ENCODE data around the gene WDR87. TPM values are rescaled to one million over a fixed set of nuclear protein-coding genes. Genes with fewer than 3 reads are reported as not detected.

Gene WDR87
- polyA plus RNA-seq, 4 donors, result 0.01 TPM; not detected in 3

DNA sequence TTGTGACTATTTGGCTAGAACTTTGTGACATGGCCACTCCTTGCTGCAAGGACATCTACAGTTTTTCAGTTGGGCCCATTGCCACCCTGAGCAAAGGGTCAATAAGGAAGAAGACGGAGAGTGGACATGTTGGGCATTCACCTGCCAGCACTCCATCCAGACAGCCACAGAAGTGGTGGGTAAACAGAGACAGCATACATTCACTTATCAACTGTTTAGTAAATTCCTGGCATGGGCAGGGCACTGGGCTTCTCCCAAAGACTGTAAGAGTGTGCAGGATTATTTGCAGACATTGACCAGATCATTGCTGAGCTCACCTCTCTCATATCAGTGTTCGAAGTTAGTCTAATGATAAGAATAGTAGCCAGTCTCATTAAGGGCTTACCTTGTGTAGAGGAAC lies 29.8 kb upstream of the WDR87 start:
- FAIRE-seq, result no peak
- peak overlapping the region; percentile 84 to 95 (median 93) for H3K27ac ChIP-seq (ENCODE audit: low read depth in 1 of 3, low read length in 2 of 3)
- DNase-seq, result peak; percentile 80 to 97

DNA sequence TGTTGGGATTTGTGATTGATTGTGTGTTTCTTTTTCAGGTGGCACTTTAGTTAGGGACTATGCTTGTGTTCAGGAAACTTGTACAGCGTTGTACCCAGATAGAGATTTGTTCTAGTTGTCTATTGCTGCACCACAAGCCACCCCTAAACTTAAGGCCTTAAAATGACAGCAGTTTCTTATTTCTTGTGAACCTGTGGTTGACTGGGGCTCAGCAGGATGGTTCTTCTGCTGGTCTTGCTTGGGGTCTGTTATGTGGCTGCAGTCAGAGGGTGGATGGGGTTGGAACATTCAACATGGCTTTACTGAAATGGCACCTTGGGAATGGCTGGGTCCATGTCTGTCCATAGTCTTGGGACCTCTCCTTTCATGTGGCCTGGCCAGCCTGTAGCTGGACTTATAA lies 28.9 kb upstream of the WDR87 start:
- no peaks in the 10 kb centered on the region for H3K27me3 ChIP-seq (ENCODE audit: control insufficient read depth in 3 of 3, insufficient read depth in 3 of 3, low read length in 3 of 3)
- H3K27ac ChIP-seq (ENCODE audit: low read depth in 1 of 3, low read length in 2 of 3), result peak overlapping the region; percentile 84 to 95 (median 93)
- peaks cover 7 to 82% (median 10%) of the 10 kb centered on the region in 3 donors for H3K4me1 ChIP-seq (ENCODE audit: control insufficient read depth in 3 of 3, insufficient read depth in 2 of 3, low read depth in 1 of 3, low read length in 2 of 3)
- H3K4me3 ChIP-seq (ENCODE audit: low read depth in 1 of 3, low read length in 3 of 3), result peak overlapping the region in 1 of 3 donors; percentile 7
- FAIRE-seq (no peak), DNase-seq (no peak)
- H3K36me3 ChIP-seq (ENCODE audit: control insufficient read depth in 3 of 3, insufficient read depth in 2 of 3, low read depth in 1 of 3, low read length in 3 of 3), result peaks cover 0 to 24% (median 0%) of the 10 kb centered on the region in 3 donors
- 33 to 100% (median 93%) methylated on average over 1 of the region's 1 CpG for WGBS, 3 donors
- peaks cover 0 to 9% of the 10 kb centered on the region in 2 donors for H3K9me3 ChIP-seq (ENCODE audit: control insufficient read depth in 2 of 2, insufficient read depth in 1 of 2, low read depth in 1 of 2, low read length in 1 of 2)

More for the DNA sequence above, 29.8 kb upstream of the WDR87 start:
- no peaks in the 10 kb centered on the region for H3K27me3 ChIP-seq (ENCODE audit: control insufficient read depth in 3 of 3, insufficient read depth in 3 of 3, low read length in 3 of 3)
- H3K4me1 ChIP-seq (ENCODE audit: control insufficient read depth in 3 of 3, insufficient read depth in 2 of 3, low read depth in 1 of 3, low read length in 2 of 3), result peaks cover 5 to 82% (median 10%) of the 10 kb centered on the region in 3 donors
- peak overlapping the region in 1 of 3 donors; percentile 7 for H3K4me3 ChIP-seq (ENCODE audit: low read depth in 1 of 3, low read length in 3 of 3)
- H3K9me3 ChIP-seq (ENCODE audit: control insufficient read depth in 2 of 2, insufficient read depth in 1 of 2, low read depth in 1 of 2, low read length in 1 of 2), result peaks cover 0 to 9% of the 10 kb centered on the region in 2 donors
- peaks cover 0 to 25% (median 0%) of the 10 kb centered on the region in 3 donors for H3K36me3 ChIP-seq (ENCODE audit: control insufficient read depth in 3 of 3, insufficient read depth in 2 of 3, low read depth in 1 of 3, low read length in 3 of 3)
- 19 to 78% (median 25%) methylated on average over 2 of the region's 2 CpGs for WGBS, 3 donors

- H3K27me3 ChIP-seq (ENCODE audit: control insufficient read depth in 3 of 3, insufficient read depth in 3 of 3, low read length in 3 of 3), result no peaks in the 10 kb centered on the region
- DNase-seq, result peak; percentile 91 to 92
- H3K4me3 ChIP-seq (ENCODE audit: low read depth in 1 of 3, low read length in 3 of 3), result peak overlapping the region in 2 of 3 donors; percentile 54 to 69
- H3K27ac ChIP-seq (ENCODE audit: low read depth in 1 of 3, low read length in 2 of 3), result peak overlapping the region; percentile 93 to 97 (median 96)
- FAIRE-seq, result no peak
- H3K9me3 ChIP-seq (ENCODE audit: control insufficient read depth in 2 of 2, insufficient read depth in 1 of 2, low read depth in 1 of 2, low read length in 1 of 2), result peaks cover 0 to 9% of the 10 kb centered on the region in 2 donors
- peaks cover 0 to 14% (median 0%) of the 10 kb centered on the region in 3 donors for H3K36me3 ChIP-seq (ENCODE audit: control insufficient read depth in 3 of 3, insufficient read depth in 2 of 3, low read depth in 1 of 3, low read length in 3 of 3)
- WGBS, 3 donors, result 23 to 59% (median 33%) methylated on average over 9 of the region's 9 CpGs
- peaks cover 6 to 78% (median 8%) of the 10 kb centered on the region in 3 donors for H3K4me1 ChIP-seq (ENCODE audit: control insufficient read depth in 3 of 3, insufficient read depth in 2 of 3, low read depth in 1 of 3, low read length in 2 of 3)
Measured at GRCh38 chr19:37933937-37934358, 27.6 kb upstream of the WDR87 start.

GRCh38 chr19:37932985-37933936 lies 26.9 kb upstream of the WDR87 start:
- H3K27ac ChIP-seq (ENCODE audit: low read depth in 1 of 3, low read length in 2 of 3), result peak overlapping the region; percentile 93 to 97 (median 96)
- peak overlapping the region in 2 of 3 donors; percentile 54 to 69 for H3K4me3 ChIP-seq (ENCODE audit: low read depth in 1 of 3, low read length in 3 of 3)
- H3K27me3 ChIP-seq (ENCODE audit: control insufficient read depth in 3 of 3, insufficient read depth in 3 of 3, low read length in 3 of 3), result no peaks in the 10 kb centered on the region
- DNase-seq (peak; percentile 76 to 90), FAIRE-seq (no peak)
- 20 to 62% (median 41%) methylated on average over 11 to 12 of the region's 12 CpGs for WGBS, 3 donors
- H3K9me3 ChIP-seq (ENCODE audit: control insufficient read depth in 2 of 2, insufficient read depth in 1 of 2, low read depth in 1 of 2, low read length in 1 of 2), result peaks cover 0 to 9% of the 10 kb centered on the region in 2 donors
- peaks cover 0 to 10% (median 0%) of the 10 kb centered on the region in 3 donors for H3K36me3 ChIP-seq (ENCODE audit: control insufficient read depth in 3 of 3, insufficient read depth in 2 of 3, low read depth in 1 of 3, low read length in 3 of 3)
- peaks cover 6 to 78% (median 8%) of the 10 kb centered on the region in 3 donors for H3K4me1 ChIP-seq (ENCODE audit: control insufficient read depth in 3 of 3, insufficient read depth in 2 of 3, low read depth in 1 of 3, low read length in 2 of 3)

- Histone ChIP-seq H3K36me3 (ENCODE audit: control insufficient read depth in 3 of 3, insufficient read depth in 2 of 3, low read depth in 1 of 3, low read length in 3 of 3) (peaks cover 0 to 10% (median 0%) of the 10 kb centered on the region in 3 donors), H3K27ac (ENCODE audit: low read depth in 1 of 3, low read length in 2 of 3) (peak overlapping the region; percentile 93 to 97 (median 96)), H3K4me1 (ENCODE audit: control insufficient read depth in 3 of 3, insufficient read depth in 2 of 3, low read depth in 1 of 3, low read length in 2 of 3) (peaks cover 4 to 71% (median 8%) of the 10 kb centered on the region in 3 donors), H3K9me3 (ENCODE audit: control insufficient read depth in 2 of 2, insufficient read depth in 1 of 2, low read depth in 1 of 2, low read length in 1 of 2) (peaks cover 0 to 9% of the 10 kb centered on the region in 2 donors), H3K4me3 (ENCODE audit: low read depth in 1 of 3, low read length in 3 of 3) (peak overlapping the region in 2 of 3 donors; percentile 54 to 69), H3K27me3 (ENCODE audit: control insufficient read depth in 3 of 3, insufficient read depth in 3 of 3, low read length in 3 of 3) (no peaks in the 10 kb centered on the region)
- DNase-seq (peak; percentile 92 to 96), FAIRE-seq (no peak)
- WGBS, 3 donors, result 13 to 32% (median 24%) methylated on average over 30 of the region's 30 CpGs
Measured at GRCh38 chr19:37931881-37932655, 25.7 kb upstream of the WDR87 start.

DNA sequence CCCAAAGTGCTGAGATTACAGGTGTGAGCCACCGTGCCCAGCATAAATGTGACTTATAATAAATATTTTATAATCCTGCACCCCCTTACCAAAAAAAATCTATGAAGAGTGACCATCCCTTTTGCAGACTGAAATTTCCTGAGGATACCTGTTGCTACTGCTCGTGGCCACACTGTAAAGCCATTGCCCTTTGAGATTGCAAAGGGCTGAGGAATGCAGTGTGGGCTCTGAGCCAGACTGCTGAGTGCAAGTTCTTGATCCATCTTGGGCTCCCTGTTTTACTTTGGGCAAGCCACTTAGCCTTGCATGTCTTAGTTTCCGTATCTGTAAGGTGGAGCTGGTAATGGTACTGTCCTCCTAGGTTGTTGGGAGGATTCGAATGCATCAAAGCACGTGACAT lies 24.0 kb upstream of the WDR87 start:
- peaks cover 2 to 56% (median 8%) of the 10 kb centered on the region in 3 donors for H3K4me1 ChIP-seq (ENCODE audit: control insufficient read depth in 3 of 3, insufficient read depth in 2 of 3, low read depth in 1 of 3, low read length in 2 of 3)
- H3K27ac ChIP-seq (ENCODE audit: low read depth in 1 of 3, low read length in 2 of 3), result peak overlapping the region in 2 of 3 donors; percentile 93 to 97
- WGBS, 3 donors, result 77 to 89% (median 79%) methylated on average over 5 of the region's 5 CpGs
- no peak overlapping the region for H3K4me3 ChIP-seq (ENCODE audit: low read depth in 1 of 3, low read length in 3 of 3)
- FAIRE-seq, result no peak
- H3K36me3 ChIP-seq (ENCODE audit: control insufficient read depth in 3 of 3, insufficient read depth in 2 of 3, low read depth in 1 of 3, low read length in 3 of 3), result peaks cover 0 to 13% (median 0%) of the 10 kb centered on the region in 3 donors
- DNase-seq, result peak; percentile 51 to 77
- H3K27me3 ChIP-seq (ENCODE audit: control insufficient read depth in 3 of 3, insufficient read depth in 3 of 3, low read length in 3 of 3), result no peaks in the 10 kb centered on the region
- H3K9me3 ChIP-seq (ENCODE audit: control insufficient read depth in 2 of 2, insufficient read depth in 1 of 2, low read depth in 1 of 2, low read length in 1 of 2), result peaks cover 0 to 2% of the 10 kb centered on the region in 2 donors

- peak overlapping the region in 2 of 3 donors; percentile 12 to 77 for H3K27ac ChIP-seq (ENCODE audit: low read depth in 1 of 3, low read length in 2 of 3)
Measured at GRCh38 chr19:37929355-37929923, 23.0 kb upstream of the WDR87 start.

More at GRCh38 chr19:37929355-37929923, 23.0 kb upstream of the WDR87 start:
- FAIRE-seq, result no peak
- Histone ChIP-seq H3K4me1 (ENCODE audit: control insufficient read depth in 3 of 3, insufficient read depth in 2 of 3, low read depth in 1 of 3, low read length in 2 of 3) (peaks cover 4 to 54% (median 8%) of the 10 kb centered on the region in 3 donors), H3K27me3 (ENCODE audit: control insufficient read depth in 3 of 3, insufficient read depth in 3 of 3, low read length in 3 of 3) (no peaks in the 10 kb centered on the region), H3K9me3 (ENCODE audit: control insufficient read depth in 2 of 2, insufficient read depth in 1 of 2, low read depth in 1 of 2, low read length in 1 of 2) (no peaks in the 10 kb centered on the region), H3K36me3 (ENCODE audit: control insufficient read depth in 3 of 3, insufficient read depth in 2 of 3, low read depth in 1 of 3, low read length in 3 of 3) (peaks cover 0 to 15% (median 0%) of the 10 kb centered on the region in 3 donors), H3K4me3 (ENCODE audit: low read depth in 1 of 3, low read length in 3 of 3) (no peak overlapping the region)
- 60 to 81% (median 68%) methylated on average over 4 of the region's 4 CpGs for WGBS, 3 donors
- peak; percentile 37 to 52 for DNase-seq
